DOHH2 (cell line): ENCODE results near the gene KCNMA1.

Source experiments
- CTCF ChIP-seq: fragments of 200-600 bp; sonication (generic); IDR thresholded peaks from one replicate; pipeline ENCODE4 v1.5.1; 2014; ENCODE audit warnings: antibody characterized with exemption, mild to moderate bottlenecking, low read depth, low read length; ENCODE audit not compliant: poor library complexity, severe bottlenecking
- EZH2phosphoT487 ChIP-seq: fragments of 200-600 bp; sonication (generic); IDR thresholded peaks from 2 replicates; pipeline ENCODE4 v1.6.1; 2017; ENCODE audit warnings: borderline replicate concordance, mild to moderate bottlenecking, antibody characterized with exemption, low read length, moderate library complexity, mixed read lengths

- no peak for TF ChIP-seq CTCF
- TF ChIP-seq EZH2phosphoT487: no peak
Observed at GRCh38 chr10:77361426-77361825, 276.2 kb downstream of the KCNMA1 start.
